ENCODE measurements around the gene YIPF2.
A peak's percentile ranks its signal among the peaks of the same experiment; 100 is the strongest.
"Not testable (repeated sequence)": the region's sequence is repeated elsewhere in the genome, so short reads cannot be mapped to it uniquely, and the experiment has no call there.

YIPF2 gene

DNA sequence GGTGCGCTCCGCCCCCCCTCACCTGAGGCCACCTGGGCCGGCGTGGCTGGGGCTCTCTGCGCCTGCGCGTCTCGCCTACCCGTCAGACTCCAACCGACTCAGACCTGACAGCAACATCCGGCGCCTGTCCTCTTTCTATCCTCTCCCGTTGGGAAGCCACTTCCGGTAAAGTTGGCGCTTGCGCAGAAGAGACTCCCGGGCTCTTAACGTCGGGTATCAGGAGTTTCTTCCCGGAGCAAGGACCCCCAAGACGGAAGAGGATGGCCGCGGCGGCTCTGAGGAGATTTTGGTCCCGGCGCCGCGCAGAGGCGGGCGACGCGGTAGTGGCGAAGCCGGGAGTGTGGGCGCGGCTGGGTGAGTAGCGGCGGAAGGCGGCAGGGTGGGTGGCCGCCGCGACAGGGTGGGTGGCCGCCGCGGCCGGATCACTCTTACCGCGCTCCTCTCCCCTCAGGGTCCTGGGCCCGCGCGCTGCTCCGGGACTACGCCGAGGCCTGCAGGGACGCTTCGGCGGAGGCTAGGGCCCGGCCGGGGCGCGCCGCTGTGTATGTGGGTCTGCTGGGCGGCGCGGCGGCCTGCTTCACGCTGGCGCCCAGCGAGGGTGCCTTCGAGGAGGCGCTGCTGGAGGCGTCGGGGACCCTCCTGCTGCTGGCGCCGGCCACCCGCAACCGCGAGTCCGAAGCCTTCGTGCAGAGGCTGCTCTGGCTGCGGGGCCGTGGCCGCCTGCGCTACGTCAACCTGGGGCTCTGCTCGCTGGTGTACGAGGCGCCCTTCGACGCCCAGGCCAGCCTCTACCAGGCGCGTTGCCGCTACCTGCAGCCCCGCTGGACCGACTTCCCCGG is at the start of gene YIPF2, which contains the start of gene TIMM29:
Gene YIPF2 (minus strand): TSS at position 77 of the 839 bp plus-strand sequence. CDS start 229 bp downstream, outside the sequence.
Gene TIMM29 (plus strand): TSS at position 249 of the 839 bp plus-strand sequence. CDS start 12 bp downstream, at position 261.
- peak; percentile 94 for DNase-seq

DNA sequence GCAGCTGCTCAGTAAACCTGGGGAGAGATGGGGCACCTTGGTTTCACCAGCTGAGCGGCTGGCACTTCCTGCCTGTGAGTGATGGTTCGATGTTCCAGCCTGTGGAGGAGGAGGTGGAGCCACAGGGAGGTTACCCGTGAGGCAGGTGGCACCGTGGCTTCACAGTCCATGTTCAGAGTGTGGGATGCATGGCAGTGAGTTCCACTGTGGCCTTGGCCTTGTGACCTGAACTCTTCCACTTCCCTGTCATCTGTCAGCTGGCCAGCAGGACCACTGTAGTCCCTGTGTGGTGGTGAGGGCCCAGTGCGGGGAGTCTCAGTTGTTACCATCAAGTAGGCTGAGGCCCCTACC is 49.3 kb upstream of the YIPF2 start:
- DNase-seq = no peak

DNA sequence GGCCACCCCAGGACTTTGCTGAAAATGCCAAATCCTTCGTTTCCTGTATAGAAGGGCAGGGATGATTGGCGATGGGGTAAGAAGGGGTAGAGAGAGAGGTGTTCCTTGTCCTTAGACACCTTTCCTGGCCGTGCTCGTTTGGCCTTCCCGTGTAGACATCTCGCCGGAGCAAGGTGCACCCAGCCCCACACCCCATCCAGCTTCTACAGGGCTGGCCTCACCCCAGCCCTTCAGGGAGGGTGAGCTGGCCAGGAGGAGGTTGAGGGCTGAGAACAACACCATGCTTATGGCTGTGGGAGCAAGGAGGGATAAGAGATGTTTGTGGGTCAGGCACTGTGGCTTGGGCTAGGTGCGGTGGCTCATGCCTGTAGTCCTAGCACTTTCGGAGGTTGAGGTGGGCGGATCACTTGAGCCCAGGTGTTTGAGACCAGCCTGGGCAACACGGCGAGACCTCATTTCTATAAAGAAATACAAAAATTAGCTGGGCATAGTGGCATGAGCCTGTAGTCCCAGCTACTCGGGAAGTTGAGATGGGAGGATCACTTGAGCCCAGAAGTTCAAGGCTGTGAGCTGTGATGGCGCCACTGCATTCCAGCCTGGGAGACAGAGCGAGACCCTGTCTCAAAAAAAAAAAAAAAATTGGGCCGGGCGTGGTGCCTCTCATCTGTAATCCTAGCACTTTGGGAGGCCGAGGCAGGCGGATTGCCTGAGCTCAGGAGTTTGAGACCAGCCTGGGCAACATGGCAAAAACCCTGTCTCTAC is 47.9 kb upstream of the YIPF2 start:
- DNase-seq = no peak

DNA sequence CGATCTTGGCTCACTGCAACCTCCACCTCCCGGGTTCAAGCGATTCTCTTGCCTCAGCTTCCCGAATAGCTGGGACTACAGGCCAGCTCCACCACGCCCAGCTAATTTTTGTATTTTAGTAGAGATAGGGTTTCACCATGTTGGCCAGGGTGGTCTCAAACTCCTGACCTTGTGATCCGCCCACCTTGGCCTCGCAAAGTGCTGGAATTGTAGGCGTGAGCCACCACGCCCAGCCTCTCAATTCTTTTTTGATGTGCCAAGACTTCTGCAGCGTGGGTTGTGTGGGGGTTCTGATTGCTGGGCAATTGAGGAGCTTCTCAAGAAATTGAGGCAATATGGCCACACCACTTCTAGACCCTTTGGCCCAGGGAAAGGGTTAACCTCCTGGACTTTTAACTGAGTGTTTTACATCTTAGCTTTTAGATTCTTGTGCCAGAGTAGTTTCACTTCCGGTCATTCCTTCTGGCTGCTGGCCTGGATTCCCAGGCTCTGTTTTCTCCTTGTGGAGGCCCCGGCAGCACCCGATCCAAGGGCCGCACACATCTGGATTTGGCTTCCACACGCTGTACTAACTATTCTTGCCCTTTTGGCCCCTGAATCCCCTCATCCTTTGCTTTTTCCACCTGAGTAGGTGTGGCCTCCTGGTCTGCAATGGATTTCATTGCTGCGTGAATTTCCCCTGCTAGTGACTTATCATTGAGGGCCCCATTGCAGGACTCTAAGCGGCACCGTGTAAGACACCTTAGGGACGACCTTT is 47.1 kb upstream of the YIPF2 start:
- no peak for DNase-seq

DNA sequence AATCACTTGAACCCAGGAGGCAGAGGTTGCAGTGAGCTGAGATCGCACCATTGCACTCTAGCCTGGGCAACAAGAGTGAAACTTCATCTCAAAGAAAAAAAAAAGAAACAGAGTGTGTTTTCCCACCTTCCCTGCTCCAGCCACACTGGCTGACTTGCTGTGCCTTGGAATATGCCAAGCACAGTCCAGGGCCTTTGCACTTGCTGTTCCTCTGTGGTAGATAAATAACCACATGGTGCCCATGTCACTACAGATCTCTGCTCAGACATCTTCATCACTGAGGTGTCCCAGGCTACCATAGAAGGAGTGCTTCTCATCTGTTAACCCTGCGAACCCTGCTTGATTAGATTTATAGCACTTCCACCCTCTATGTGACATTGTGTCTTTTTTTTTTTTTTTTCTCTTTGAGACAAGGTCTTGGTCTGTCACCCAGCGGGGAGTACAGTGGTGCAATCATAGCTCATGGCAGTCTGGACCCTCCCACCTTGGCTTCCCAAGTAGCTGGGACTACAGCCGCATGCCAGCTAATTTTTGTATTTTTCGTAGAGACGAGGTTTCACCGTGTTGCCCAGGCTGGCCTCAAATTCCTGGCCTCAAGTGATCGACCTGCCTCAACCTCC is 42.8 kb upstream of the YIPF2 start:
- no peak for DNase-seq

DNA sequence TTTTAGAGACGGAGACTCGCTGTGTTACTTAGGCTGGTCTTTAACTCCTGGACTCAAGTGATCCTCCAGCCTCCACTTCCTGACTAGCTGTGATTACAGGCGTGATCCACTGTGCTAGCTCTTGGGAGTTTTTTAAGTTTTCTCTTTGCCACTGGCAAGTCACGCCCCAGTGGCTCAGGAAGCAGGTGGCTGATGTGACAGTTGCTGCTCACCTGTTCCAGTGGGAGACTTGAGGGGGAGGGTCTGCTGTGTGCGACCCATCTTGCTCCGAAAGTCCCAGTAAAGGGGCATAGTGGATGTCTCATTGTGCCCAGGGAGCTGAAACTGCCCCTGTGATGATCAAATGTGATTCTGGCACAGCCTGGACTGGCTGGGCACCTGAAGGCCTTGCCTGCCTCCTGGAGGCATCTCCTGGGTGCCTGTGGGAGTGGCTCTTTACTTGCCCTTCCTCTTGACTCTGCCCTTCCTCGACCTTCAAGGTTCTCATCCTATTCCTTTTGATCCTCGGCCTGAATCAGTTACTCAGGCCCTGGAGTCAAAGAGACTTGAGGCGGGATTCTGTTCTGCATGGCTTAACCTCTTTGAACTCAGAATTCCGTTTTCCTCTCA is 40.2 kb upstream of the YIPF2 start:
- no peak for DNase-seq

DNA sequence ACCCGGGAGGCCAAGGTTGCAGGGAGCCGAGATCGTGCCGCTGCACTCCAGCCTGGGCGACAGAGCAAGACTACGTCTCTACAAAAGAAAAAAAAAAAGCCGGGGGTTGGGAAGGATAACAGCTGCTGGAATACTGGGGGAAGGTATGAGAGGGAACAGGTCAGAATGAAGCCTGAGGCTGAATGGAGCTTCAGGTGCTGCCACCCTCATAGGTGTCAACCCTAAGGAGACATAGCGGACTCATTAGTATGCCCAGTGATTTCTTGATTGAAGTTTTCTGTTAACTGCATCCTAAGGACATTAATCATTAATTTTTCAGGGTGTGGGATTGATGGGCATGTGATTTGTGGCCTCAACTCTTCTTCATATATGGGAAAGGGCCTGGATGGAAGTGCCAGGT is 38.4 kb upstream of the YIPF2 start:
- DNase-seq = no peak

DNA sequence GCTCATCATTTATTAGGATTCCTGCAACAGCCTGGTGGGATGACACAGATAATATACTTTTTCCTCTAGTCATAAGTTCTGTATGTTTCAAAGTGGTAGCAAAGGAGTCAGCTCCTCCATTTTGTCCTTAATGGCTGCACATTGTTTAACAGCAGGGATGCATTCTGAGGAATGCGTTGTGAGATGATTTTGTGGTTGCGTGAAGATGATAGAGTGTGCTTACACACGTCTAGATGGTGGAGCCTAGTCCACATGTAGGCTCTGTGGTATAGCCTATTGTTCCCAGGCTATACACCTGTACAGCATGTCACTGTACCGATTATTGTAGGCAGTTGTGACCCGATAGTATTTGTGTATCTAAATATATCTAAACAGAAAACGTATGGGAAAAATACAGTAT is 37.0 kb upstream of the YIPF2 start:
- no peak for DNase-seq

DNA sequence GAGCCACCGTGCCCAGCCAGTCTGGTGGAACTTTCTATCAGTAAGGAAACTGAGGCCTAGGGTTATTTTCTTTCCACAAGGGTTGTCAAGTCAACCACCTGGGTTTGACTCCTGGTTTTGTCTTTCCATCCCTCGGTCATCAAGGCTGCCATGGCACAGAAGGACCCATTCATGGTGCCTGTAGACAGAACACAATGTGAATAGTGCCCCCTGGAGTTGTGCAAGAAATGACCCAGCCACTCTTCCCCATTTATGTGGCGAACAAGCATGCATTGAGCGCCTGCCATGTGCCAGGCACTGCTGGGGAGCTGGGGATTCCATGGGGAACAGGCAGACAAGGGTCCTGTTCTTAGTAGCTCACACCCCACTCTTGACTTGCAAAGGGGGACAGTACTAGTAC is 36.5 kb upstream of the YIPF2 start:
- DNase-seq = no peak

DNA sequence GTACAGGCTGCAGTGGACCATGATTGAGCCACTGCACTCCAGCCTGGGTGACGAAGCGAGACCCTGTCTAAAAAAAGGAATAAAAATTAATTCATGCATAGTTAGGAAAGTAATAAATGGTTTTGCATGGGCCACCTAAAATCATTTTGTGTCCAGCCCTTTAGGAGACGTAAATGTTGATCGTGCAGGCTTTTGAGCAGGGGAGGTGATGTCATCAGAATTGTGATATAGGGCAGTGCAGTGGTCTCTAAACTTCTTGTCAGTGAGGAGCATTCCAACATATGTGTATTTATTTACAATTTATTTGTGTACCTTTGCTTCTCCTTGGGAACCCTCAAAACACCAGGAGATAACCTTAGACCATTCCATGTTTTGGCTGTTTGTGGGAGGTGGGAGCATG is 35.4 kb upstream of the YIPF2 start:
- DNase-seq = no peak

DNA sequence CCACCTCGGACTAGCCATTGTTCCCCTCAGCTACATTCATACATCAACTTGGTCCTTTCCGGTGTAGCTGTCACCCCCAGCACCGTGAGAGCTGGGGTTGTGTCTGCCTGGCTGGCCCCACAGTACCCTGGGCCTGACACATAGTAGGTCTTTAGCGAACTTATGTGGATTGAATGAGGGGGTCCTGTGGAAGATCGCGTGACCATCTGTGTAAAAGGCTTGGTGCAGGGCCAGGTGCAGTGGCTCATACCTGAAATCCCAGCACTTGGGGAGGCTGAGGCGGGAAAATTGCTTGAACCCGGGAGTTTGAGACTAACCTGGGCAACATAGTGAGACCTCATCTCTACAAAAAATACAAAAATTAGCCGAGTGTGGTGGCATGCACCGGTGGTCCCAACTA is 34.4 kb upstream of the YIPF2 start:
- no peak for DNase-seq

DNA sequence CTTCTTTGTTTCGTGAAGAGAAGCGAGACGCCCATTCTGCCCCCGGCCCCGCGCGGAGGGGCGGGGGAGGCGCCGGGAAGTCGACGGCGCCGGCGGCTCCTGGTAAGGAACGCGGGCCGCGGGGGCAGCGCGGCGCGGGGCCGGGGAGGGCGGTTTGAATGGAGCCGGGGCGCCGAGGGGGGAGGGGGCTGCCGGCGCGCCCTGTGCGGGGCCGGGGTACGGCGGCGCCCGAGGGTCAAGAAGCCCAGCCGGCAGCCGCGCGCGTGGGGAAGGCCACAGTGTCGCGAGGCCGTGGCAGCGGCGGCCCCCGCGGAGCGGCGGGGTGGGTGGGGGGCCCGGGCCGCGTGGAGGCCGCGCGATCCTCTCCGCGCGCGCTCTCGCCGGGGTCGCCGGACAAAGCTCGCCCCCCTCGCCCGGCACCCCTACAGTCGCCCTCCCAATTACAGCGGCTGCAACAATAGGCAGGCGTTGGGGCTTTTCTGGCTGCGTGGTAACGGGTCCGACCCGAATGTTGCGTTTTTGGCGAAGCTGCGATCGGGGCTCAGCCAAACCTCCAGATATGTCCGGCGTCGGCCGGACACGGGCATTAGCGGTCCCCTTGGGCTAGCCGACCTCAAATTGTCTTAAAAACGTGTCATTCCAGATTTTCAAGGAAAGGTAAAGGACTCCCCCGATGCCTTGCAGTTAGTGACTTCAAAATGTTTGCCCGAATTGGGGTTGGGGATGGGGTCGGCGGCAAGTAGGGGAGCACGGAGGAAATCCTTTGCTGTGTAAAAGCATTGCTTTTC is 32.8 kb upstream of the YIPF2 start:
- DNase-seq = no peak

DNA sequence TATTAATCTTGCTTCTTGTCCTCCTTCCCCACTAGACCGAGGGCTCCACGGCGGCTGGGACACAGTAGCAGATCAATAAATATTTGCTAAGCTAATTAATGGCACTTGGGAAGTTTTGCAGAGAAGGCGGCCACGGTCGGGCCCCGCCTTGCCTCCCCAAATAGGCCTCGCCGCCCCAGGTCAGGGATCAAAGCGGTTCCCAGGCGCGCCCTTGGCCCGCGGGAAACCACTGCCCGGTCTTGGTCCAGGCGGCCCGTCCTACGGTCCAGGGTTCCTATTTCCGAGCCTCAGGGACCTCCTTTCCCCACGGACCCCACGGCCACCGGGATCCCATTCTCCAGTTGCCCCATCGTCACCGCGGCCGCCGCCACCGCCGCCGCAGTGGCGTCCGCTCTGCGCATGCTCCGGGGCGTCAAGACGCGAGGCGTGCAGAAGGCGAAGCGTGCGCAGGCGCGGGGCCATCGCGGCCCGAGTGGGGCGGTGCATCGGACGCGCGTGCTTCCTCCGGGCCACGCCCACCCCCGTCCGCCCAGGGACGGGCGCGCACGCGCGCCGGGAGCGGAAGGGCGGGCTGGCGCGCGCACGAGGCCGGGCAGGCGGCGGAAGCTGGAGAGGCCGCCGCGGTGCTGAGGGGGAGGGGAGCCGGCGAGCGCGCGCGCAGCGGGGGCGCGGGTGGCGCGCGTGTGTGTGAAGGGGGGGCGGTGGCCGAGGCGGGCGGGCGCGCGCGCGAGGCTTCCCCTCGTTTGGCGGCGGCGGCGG is 32.1 kb upstream of the YIPF2 start, which contains the start of gene SMARCA4:
Gene SMARCA4 (plus strand): TSS at position 717 of the 759 bp plus-strand sequence. CDS start 23,122 bp downstream, outside the sequence.
- peak; percentile 71 for DNase-seq

DNA sequence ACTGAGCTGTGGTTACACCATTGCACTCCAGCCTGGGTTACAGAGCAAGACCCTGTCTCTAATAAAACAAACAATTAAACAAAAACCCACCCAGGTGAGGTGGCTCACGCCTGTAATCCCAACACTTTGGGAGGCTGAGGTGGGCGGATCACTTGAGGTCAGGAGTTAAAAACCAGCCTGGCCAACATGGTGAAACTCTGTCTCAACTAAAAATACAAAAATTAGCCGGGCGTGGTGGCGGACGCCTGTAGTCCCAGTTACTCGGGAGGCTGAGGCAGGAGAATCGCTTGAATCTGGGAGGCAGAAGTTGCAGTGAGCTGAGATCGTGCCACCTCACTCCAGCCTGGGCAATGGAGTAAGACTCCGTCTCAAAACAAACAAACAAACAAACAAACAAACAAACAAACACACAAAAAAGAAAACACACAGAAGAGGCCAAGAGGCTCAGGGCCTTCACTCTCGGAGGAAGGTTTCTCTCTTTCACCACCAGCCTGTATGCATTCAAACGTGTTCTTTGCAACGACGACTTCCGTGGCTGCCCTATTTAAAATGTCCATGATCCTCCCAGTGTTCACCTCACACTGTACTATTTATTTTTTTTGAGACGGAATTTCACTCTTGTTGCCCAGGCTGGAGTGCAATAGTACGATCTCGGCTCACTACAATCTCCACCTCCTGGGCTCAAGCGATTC is 31.0 kb upstream of the YIPF2 start:
- DNase-seq = not testable (repeated sequence)

DNA sequence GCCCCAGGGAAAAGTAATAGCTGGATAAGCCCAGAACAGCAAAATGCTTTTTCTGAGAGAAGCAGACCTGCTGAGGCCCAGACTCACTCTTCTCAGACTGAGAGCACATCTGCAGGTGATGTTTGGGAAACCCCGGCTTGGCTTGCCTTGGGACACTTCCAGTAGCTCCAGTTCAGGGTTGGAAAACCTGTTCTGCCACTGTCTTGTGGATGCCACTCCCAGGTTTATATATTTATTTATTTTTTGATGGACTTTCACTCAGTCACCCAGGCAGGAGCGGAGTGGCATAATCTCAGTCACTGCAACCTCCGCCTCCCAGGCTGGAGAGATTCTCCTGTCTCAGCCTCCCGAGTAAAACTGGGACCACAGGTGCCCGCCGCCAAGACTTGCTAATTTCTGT is 24.4 kb upstream of the YIPF2 start:
- DNase-seq = no peak

DNA sequence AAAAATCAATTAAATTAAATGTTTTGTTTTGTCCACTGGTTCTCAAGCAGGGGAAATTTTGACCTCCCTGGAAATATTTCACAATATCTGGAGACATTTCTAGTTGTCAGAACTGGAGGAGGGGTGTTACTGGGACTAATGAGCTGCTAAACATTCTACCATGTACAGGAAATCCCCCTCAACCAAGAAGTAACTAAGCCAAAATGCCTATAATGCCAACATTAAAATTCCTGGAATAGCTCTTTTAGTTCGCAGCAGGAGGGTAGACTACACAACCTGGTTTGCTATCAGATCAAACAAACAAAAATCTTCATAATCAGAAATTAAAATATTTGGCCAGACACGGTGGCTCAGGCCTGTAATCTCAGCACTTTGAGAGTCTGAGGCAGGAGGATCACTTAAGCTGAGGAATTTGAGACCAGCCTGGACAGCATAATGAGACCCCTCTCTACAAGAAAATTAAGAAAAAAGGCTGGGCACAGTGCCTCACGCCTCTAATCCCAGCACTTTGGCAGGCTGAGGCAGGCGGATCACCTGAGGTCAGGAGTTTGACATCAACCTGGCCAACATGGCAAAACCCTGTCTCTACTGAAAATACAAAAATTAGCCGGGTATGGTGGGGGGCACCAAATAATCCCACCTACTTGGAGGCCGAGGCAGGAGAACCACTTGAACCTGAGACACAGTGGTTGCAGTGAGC is 18.7 kb upstream of the YIPF2 start:
- DNase-seq = no peak

DNA sequence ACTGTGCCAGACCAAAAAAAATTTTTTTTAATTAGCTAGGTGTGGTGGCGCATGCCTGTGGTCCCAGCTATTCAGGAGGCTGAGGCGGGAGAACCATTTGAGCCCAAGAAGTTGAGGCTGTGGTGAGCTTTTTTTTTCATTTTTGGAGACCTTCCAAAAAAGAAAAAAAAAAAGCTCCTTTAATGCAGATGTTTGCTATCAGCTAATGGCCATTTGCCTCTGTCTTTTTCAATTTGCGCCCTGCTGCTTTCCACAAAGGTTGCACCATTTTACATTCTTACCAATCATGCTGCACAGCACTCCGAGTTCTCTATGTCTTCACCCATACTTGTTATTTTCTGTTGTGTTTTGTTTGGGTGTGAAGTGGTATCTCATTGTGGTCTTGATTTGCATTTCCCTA is 16.8 kb upstream of the YIPF2 start:
- DNase-seq = no peak

DNA sequence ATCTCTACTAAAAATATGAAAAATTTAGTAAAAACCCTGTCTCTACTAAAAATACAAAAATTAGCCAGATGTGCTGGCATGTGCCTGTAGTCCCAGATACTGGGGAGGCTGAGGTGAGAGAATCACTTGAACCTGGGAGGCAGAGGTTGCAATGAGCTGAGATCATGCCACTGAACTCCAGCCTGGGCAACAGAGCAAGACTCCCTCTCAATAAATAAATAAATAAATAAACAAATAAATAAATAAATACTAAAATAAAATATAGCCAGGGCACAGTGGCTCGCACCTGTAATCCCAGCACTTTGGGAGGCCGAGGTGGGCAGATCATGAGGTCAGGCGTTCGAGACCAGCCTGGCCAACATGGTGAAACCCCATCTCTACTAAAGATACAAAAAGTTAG is 15.0 kb upstream of the YIPF2 start:
- DNase-seq = not testable (repeated sequence)

DNA sequence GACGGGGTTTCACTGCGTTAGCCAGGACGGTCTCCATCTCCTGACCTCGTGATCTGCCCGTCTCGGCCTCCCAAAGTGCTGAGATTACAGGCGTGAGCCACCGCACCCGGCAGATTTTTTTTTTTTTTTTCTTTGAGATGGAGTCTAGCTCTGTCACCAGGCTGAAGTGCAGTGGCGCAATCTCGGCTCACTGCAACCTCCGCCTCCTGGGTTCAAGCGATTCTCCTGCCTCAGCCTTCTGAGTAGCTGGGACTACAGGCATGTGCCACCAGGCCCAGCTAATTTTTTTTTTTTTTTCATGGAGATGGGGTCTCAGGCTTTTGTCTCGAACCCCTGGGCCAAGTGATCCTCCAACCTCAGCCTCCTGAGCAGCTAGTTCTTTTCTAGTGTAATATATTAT is 13.2 kb upstream of the YIPF2 start:
- not testable (repeated sequence) for DNase-seq

Data from DMS 273 treated with DMSO at 0.1 percent for 48 hours (cell line).